Measurements from ENCODE around the gene MIB1.

GRCh38 chr18:21908711-21909110, 168.1 kb downstream of the MIB1 start:
- no peak for TF ChIP-seq CTCF (IDR thresholded peaks at IDR 0.05; ENCODE audit: insufficient read depth, low read length, poor library complexity, severe bottlenecking)
- TF ChIP-seq EZH2phosphoT487 (conservative IDR thresholded peaks at IDR 0.05; ENCODE audit: low read length), result no peak

All from SU-DHL-6 (cell line).